Frontal cortex (tissue), 4 donors: ENCODE results near the gene FSTL3. TPM values are rescaled to one million over a fixed set of nuclear protein-coding genes. Genes with fewer than 3 reads are reported as not detected.
"Not testable (repeated sequence)": the region's sequence is repeated elsewhere in the genome, so short reads cannot be mapped to it uniquely, and the experiment has no call there.

ENCODE experiments used
- DNase-seq, 2 donors: peaks; one replicate each; pipeline ENCODE4 v3.0.0; 2012; ENCODE audit warnings: low spot score in 2 of 2
- FAIRE-seq: peaks from 2 replicates; lab custom pipeline; 2012; peaks lifted over from hg19 to GRCh38; lab: Jason Lieb, UNC
- total RNA-seq: library from RNA; depleted of rRNA; stranded (reverse); fragments of >200 nt; gene quantifications from one replicate; pipeline ENCODE4 v1.2.3, GENCODE V29; 2014
- donor health status: control.
- donor health status: control.
- donor health status: control.

The FSTL3 gene
- total RNA-seq, 1 donor from 2014 or later = 2.0 TPM

GRCh38 chr19:679418-680286 lies 3.5 kb downstream of the FSTL3 start:
- FAIRE-seq = no peak

DNA sequence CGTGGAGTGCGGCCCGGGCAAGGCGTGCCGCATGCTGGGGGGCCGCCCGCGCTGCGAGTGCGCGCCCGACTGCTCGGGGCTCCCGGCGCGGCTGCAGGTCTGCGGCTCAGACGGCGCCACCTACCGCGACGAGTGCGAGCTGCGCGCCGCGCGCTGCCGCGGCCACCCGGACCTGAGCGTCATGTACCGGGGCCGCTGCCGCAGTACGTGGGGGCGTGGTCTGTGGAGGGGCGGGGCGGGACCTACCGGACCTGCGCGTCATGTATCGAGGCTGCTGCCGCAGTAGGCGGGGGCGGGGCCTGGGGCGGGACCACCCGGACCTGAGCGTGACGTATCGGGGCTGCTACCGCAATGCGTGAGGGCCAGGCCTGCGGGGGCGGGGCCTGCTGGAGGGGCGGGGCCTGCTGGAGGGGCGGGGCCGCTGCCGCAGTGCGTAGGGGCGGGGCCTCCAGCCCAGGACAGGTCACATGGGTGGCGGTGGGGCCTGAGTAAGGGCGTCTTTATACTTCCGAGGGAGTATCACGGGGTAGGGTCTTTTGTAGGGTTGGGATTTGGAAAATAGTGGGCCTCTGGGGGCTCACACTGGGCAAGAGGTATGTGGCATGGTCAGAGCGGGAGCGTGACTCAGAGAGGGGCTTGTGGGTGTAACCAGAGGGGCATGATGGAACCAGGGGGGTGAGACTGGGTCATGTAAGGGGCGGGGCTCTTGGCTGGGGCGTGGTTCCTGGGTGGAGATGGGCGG lies 4.3 kb downstream of the FSTL3 start:
- FAIRE-seq = no peak

More at GRCh38 chr19:679418-680286, 3.5 kb downstream of the FSTL3 start:
- DNase-seq = peak; percentile 75

GRCh38 chr19:681029-682019 lies 5.1 kb downstream of the FSTL3 start:
- DNase-seq (peak; percentile 83 to 85), FAIRE-seq (no peak)

More for the DNA sequence above, 4.3 kb downstream of the FSTL3 start:
- DNase-seq = peak; percentile 98 to 99

- FAIRE-seq = no peak
- no peak for DNase-seq
These were observed 6.6 kb downstream of the FSTL3 start for GRCh38 chr19:682678-683320.

- FAIRE-seq (no peak), DNase-seq (no peak)
These were observed 9.3 kb downstream of the FSTL3 start for GRCh38 chr19:685454-685931.

GRCh38 chr19:686589-687297 lies 10.6 kb downstream of the FSTL3 start:
- DNase-seq = no peak
- no peak for FAIRE-seq

GRCh38 chr19:687569-688166 lies 11.5 kb downstream of the FSTL3 start:
- FAIRE-seq (no peak), DNase-seq (no peak)

GRCh38 chr19:688214-688613 lies 12.0 kb downstream of the FSTL3 start:
- FAIRE-seq (no peak), DNase-seq (no peak)

GRCh38 chr19:688992-689391 lies 12.8 kb downstream of the FSTL3 start:
- no peak for FAIRE-seq

DNA sequence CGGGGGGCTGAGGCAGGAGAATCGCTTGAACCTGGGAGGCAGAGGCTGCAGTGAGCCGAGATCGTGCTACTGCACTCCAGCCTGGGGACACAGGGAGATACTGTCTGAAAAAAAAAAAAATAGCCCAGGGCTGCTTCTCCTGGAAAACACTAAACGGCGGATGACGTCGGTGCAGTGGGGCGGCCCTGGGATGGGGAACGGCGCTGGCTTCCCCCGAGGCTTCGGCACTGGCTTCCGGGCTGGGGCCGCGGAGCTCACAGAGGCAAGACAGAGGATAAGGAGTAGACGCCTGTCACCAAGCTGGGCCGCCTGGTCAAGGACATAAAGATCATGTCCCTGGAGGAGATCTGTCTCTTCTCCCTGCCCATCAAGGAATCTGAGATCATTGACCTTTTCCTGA lies 14.0 kb downstream of the FSTL3 start:
- no peak for DNase-seq
- FAIRE-seq = no peak

More at GRCh38 chr19:688992-689391, 12.8 kb downstream of the FSTL3 start:
- no peak for DNase-seq

GRCh38 chr19:694481-695351 lies 18.5 kb downstream of the FSTL3 start:
- no peak for FAIRE-seq

GRCh38 chr19:695352-695949 lies 19.3 kb downstream of the FSTL3 start, which contains the start of gene PRSS57:
Gene PRSS57 (minus strand): TSS chr19:695452. CDS start chr19:695430, 22 bp downstream.
- FAIRE-seq (no peak), DNase-seq (no peak)

More at GRCh38 chr19:694481-695351, 18.5 kb downstream of the FSTL3 start:
- DNase-seq = no peak

GRCh38 chr19:698529-698928 lies 22.3 kb downstream of the FSTL3 start:
- FAIRE-seq, DNase-seq: not testable (repeated sequence)

DNA sequence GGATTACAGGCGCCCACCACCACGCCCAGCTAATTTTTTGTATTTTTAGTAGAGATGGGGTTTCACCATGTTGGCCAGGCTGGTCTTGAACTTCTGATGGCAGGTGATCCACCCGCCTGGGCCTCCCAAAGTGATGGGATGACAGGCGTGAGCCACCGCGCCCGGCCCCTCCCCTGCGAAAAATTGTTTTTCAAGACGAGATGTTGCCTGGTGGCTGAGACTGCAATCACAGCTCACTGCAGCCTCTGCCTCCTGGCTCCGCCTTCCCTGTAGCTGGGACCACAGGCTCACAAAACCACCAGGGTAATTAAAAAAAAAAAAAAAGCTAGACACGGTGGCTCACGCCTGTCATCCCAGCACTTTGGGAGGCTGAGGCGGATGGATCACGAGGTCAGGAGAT lies 23.7 kb downstream of the FSTL3 start:
- DNase-seq, FAIRE-seq: not testable (repeated sequence)

DNA sequence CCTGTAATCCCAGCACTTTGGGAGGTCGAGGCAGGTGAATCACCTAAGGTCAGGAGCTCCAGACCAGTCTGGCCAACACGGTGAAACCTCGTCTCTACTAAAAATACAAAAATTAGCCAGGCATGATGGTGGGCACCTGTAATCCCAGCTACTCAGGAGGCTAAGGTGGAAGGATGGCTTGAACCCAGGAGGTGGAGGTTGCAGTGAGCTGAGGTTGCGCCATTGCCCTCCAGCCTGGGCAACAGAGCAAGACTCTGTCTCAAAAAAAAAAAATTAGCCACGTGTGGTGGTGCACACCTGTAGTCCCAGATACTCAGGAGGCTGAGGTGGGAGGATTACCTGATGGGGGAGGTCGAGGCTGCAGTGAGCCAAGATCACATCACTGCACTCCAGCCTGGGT lies 26.7 kb downstream of the FSTL3 start:
- DNase-seq, FAIRE-seq: not testable (repeated sequence)

DNA sequence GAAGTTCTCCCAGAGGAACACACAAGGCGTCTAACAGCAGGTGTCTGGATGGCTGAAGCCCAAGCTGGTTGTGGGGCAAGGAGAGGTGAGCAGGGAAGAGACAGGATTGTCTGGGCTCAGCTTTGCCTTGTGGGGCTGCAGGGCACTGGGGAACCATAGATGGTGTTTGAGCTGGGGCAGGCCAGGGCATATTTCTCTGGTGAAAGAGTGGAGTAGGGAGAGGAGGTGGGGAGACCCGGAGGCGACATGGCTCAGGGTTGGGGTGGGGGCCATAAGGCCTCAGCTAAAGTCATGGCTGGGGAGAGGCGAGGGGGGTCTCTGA lies 27.1 kb downstream of the FSTL3 start:
- DNase-seq (no peak), FAIRE-seq (no peak)
